ENCODE results near the gene LGSN.

DNA sequence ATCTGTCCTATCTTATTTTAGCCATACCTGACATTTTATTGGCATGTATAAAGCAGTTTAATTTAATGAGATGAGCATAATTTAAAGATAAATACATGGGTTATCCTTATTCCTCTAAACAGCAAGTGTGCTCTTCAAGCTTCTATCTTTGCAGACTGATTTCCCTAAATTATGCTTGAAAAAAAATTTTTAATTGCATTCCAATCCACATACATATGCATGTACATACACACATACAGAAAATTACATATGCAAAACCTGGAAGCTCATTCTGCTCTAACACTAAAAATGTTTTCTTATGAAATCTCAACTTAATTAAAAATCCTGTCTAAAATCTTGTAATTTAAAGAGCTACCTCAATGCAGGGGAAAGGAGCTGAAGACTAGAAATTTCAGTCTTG lies 73.2 kb downstream of the LGSN start:
- no peak for TF ChIP-seq POLR2AphosphoS5 (IDR thresholded peaks at IDR 0.05)
- TF ChIP-seq, protein P1, sequence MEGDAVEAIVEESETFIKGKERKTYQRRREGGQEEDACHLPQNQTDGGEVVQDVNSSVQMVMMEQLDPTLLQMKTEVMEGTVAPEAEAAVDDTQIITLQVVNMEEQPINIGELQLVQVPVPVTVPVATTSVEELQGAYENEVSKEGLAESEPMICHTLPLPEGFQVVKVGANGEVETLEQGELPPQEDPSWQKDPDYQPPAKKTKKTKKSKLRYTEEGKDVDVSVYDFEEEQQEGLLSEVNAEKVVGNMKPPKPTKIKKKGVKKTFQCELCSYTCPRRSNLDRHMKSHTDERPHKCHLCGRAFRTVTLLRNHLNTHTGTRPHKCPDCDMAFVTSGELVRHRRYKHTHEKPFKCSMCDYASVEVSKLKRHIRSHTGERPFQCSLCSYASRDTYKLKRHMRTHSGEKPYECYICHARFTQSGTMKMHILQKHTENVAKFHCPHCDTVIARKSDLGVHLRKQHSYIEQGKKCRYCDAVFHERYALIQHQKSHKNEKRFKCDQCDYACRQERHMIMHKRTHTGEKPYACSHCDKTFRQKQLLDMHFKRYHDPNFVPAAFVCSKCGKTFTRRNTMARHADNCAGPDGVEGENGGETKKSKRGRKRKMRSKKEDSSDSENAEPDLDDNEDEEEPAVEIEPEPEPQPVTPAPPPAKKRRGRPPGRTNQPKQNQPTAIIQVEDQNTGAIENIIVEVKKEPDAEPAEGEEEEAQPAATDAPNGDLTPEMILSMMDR (IDR thresholded peaks at IDR 0.05), result no peak
- no peak for TF ChIP-seq POLR2A (IDR thresholded peaks at IDR 0.05)
